HG03575 (cell line): Measurements from ENCODE around the gene CHRNE.

Experiments used
- ATAC-seq: cut with Tn5 transposase; IDR thresholded peaks from one replicate; pipeline ENCODE4 v1.9.1; 2021; ENCODE audit not compliant: unreplicated experiment, insufficient number of reproducible peaks, low FRiP score; ENCODE audit errors: extremely low read depth

The CHRNE gene

DNA sequence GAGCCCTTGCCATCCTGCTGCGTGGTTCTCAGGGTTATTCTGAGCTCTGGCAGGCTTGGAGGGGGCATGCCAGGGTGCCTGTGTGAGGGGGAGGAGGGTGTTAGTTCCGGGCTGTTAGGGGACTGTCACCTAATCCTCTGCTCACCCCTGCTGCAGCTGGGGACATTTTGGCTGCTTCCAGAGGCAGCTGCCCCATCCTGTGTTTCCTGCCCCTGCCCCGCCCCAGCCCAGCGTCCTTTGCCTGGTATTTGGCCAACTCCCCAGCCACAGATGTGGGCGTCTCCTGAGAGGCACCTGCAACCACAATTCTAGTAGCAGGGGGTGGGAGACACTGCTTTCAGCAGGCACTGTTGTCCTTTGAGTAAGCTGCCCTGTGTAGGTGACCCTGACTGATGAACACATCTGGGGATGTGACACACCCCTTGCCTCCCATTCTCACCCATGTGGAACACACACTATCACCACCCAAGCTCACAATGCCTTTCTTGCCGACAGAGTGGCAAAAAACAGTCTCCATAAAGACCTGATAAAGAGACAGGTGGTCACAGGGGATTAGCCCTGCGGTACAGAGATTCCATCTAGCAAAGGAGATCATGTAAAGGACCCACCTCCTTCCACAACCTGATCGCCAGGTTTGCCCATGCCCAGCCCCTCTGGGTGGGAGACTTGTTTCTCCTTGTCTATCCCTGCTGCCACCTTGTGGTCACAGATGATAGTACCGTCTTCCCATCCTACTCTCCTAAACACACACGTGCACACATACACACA lies at the start of gene CHRNE:
Gene CHRNE, minus strand, starts transcription at position 48 of the 768 bp plus-strand sequence. Its CDS starts 35 bp downstream, at position 13.
- no peak for ATAC-seq

DNA sequence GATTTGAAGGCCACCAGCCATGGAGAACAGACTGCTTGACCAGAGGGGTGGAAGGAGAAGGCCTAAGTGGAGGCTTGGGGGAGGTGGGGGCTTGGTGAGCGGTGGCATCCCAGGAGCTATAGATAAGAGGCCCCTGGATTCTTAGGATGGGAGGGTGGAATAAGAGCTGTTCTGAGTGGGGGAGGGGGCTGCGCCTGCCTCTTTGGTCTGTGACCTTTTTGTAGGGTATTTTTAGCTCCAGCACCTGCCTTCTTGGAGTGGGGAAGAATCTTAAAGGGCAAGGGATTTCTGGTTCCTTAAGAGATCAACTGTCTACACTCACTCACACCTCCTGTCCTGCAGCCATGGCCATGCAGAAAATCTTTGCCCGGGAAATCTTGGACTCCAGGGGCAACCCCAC lies 48.6 kb upstream of the CHRNE start:
- no peak for ATAC-seq

DNA sequence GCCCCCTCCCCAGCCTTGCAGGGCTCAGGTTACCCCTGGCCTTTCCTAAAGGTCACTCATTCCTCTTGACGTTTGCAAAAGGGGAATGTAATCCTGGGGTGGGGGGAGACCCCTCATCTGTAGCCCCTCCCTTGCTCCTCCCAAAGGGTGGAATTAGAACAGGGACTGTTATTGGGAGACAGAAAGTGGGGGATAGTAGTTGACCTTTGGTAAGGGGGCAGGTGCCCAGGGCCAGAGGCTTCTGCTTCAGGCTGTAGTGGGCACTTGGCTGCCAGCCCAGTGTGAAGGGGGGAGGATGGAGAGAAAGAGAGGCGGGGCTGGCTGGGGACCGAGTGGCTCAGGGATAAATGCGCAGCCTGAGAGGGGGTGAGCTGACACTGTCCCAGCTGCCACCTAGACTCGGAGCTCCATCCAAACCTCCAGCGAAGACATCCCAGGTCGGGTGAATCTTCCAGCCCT lies 47.9 kb upstream of the CHRNE start, which contains the start of gene ENO3:
Gene ENO3, plus strand, starts transcription at position 374 of the 459 bp plus-strand sequence. CDS start 711 bp downstream, outside the sequence.
- no peak for ATAC-seq

DNA sequence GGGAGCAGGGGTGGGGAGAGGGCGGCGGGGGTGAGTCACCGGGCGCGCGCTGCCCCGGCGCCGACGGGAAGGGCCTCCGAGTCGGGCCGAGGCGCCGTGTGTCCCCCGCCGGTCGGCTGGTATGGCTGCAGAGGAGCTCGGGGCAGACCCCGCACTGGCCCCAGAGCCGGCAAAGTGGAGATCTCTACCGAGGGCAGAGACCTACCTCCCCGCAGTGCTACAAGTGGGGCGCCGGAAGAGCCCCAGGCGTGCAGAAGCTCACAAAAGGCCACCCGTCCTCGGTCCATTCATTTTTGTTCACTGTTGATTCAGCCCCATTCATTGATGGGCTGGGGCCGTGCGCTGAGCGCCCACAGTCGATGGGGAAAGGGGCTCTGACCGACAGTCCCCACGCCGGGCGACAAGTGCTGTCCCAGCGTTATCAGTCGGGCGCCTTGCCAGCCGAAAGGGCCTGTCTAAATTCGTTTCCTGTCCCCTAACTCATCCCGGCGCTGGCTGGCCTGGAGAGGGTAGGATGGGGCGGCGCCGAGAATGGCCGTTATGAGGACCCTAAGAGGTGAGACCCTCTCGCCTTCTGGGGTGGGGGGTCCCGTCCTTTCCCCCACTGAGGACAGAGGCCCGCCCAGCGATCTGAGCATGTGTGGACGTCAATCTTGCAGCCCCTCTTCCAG lies 47.3 kb upstream of the CHRNE start:
- ATAC-seq: no peak

DNA sequence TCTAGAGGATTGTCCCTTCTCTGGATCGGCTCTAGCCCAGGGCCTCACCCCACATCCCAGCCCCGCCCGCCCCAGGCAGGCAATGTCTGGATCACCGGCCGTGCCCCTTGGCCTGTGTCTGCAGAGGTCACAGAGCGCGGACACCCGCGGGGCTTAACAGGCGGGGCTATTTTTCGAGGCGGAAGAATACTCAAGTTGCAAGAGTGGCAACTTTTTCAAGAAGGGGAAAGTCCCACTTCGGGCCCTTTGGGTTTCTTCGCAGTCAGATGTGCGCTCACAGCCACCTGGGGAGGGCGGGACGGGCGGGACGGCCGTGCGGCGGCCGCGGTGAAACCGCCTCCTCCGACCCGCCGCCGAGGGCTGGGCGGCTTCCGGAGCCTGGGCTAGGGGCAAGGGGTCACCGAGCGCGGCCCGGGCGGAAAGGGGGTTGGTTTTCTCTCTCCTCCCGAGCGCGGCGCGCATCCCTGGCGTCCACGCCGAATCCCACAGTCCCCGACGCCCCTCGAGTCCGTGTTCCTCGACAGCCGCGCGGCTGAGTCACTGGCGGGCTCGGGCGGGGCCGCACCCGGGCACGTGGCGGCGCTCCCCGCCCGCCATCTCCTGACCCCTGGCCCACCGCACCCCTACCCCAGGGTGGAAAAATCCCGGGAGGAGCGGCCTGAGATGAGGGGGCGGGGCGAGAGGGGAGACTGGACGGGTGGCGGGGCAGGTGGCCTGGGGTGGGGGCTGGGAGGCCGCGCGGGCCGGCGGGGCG lies 46.6 kb upstream of the CHRNE start:
- ATAC-seq: no peak

DNA sequence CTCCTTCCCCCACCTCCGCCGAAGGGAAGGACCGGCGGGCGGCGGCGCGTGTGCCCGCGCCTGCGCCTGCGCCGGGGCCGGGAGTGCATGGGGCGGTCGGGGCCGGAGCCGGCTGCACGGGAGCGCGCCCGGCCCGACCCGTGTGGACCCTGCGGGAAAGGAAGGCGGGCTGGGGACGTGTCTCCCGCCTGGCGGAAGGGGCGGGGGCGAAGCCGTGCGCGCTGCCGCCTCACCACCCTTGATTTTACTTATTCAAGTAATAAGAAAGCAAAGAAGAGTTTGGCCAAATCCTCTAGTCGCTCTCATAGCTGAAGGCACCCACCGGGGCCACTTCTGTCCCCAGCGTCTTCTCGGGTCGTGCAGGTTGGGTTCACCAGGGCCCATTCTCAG lies 46.0 kb upstream of the CHRNE start:
- no peak for ATAC-seq

DNA sequence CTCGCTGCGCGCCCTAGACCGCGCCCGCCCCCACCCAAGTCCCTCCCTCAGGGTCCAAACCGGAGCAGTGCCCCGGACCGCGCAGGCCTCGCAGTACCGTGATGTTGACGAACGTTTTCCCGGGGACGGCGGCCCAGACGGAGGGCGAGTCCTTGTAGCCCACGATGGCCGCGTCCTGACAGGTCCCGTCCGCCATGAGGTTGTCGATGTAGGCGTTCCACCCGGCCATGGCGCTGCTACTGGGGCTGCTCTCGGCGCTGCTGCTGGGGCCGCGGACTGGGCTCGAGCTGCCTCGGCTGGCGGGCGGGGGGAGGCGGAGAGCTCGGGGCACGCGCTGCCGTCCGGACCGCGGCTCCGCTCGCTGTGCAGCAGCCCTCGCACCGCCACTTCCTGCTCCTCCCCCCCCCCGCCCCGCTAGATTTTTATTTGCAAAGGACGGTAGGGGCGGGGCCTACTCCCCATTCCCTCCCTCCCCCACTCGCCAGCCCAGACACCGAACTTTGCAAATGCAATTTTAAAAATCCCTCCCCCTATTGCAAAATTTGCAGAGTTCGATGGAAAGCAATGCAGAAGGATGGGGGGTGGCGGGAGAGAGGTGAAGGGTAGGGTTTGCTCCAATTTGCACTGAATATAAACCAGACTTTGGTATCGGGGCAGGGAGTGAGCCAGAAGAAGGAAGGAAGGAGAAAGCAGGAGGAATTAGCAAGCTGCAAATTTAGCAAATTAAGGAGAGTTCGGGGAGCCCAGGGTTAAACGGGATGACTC lies 45.5 kb upstream of the CHRNE start, which contains the start of gene PFN1:
Gene PFN1, minus strand, starts transcription at position 365 of the 765 bp plus-strand sequence. Its CDS starts 136 bp downstream, at position 229.
- no peak for ATAC-seq

DNA sequence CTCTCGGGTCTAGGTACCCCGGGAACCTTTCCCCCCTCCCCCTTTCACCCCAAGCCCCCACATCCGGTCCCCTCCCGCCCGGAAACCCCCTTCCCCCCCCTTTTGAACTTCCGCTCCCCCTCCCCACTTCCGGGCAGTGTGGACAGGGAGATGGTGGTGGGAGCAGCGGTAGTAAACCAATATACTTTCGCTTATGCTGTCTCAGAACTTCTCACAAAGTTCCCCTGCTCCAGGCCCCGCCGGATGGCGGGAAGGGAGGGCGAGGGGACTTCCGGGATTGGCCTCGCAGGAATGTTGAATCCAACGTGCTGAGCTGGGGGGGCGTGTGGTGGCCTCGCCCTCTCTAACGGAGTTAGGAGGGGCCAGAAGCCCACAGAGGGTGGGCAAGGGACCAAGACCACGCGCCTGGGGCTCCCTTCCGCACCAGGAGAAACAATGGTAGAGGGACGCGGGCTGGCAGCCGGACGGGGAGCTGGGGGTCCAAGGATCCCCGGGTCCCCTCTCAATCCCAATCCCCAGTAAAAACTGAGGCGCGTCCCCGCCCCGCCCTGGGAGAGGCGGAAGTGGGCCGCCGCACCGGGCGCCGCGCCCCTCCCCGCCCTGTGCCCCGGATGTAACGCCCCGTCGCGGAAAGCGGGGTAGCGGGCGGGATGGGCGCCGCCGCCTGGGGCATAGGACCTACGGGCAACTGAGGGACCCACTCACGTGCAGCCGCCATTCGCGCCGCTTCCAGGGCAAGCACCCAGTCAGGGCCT lies 44.7 kb upstream of the CHRNE start:
- ATAC-seq: no peak

DNA sequence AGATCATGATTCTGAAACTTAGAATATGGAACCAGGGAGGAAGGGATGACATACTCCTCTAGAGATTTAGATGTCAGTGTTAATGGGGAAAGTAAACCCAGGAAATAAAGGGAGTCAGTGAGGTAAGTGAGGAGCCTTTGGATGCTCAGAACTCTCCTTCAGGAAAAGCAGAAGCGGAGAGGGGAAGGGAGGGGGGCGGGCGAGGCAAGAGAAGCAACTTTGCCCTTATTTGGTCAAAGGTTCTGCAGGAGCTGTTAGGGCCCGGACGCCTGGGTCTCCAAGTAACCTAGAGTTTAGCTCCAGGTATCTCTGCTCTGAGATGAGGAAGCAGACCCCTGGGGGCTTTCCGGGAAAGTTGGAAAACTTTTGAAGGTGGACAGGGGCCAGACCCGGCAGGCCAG lies 44.1 kb upstream of the CHRNE start:
- no peak for ATAC-seq

DNA sequence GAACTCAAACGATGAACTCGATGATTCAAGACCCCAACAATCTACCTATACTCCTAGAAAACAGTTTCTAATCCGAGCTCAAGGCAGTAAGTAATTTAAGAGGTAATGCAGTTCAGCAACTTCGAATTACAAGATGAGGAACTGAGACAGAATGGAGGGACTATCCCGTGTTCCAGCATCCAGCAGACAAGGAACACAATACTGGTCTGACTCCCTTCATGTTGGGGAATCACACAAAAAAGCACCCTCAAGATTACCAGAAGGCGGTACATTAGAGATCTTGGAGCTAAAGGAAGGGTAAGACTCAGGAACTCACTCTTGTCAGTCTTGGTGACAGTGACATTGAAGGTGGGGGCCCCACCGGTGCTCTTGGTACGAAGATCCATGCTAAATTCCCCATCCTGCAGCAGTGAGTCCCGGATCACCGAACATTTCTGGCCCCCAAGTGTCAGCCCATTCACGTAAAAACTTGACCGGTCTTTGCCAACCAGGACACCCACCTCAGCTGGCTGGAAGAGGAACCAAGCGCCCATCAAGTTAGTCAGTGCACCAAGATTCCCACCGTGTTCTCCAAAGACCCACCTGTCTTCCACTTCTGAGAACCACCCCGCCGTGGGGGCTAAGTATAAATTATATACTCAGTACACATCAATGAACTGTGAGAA lies 43.5 kb upstream of the CHRNE start:
- ATAC-seq: no peak

DNA sequence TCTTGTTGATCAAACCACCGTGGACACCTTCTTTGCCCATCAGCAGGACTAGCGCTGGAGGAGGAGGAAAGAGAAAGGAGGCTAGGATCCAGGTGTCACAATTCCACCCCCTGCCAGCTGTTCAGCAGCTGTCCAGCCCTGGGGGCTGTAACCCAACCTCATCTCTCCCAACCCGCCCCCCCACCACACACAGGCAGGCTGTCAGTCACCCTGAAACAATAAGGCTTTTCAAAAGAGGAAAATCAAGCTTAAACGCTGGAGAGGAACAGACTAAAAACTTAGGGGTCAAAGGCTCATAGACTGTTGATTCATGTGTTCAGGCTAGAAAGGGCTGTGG lies 43.0 kb upstream of the CHRNE start:
- no peak for ATAC-seq

DNA sequence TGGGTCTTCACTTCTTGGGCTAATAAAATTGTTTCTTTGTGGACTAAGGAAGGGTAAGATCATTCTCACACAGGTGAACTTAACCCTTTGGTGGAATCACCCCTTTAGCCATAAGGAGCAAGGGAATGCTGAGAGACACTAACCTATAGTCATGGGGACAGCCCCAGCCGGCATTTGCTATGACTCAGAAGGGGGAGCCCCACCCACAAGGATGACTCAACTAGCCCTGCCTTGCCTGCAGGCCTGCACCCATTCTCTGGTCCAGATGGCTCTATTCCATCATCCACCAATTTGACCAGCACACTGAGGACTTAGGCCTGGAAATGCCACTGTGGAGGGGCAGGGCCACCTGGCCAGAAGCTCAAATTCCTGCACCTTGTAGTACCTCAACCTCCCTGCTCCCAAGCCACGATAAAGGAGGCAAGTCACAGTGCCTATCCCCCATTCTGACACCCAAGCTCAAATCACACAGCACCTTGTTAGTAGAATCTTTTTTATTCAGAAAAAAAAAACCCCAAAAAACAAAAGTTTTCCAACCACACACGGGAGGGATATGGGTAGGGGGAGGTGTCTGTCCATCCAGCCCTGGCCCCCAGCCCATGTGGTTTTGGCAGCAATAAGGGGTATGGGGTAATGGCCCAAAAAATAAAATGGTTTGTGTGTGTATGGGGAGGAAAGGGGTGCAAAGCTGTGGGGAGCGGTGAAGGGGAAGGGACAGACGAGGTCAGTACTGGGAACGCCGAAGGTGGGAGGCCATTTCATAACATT lies 42.5 kb upstream of the CHRNE start:
- ATAC-seq: no peak

DNA sequence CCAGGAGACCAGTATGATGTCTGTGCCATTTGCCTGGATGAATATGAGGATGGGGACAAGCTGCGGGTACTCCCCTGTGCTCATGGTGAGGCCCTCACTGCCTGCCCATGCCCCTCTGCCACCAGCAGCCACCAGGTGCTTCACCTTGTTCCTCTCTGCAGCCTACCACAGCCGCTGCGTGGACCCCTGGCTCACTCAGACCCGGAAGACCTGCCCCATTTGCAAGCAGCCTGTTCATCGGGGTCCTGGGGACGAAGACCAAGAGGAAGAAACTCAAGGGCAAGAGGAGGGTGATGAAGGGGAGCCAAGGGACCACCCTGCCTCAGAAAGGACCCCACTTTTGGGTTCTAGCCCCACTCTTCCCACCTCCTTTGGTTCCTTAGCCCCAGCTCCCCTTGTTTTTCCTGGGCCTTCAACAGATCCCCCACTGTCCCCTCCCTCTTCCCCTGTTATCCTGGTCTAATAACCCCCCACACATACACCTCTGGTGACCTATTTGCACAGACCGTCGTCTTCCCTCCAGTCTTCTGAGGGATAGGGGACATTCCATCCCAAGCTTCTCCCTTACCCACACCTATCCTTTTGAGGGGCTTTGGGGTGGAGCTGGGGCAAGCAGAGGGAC lies 41.8 kb upstream of the CHRNE start:
- no peak for ATAC-seq

DNA sequence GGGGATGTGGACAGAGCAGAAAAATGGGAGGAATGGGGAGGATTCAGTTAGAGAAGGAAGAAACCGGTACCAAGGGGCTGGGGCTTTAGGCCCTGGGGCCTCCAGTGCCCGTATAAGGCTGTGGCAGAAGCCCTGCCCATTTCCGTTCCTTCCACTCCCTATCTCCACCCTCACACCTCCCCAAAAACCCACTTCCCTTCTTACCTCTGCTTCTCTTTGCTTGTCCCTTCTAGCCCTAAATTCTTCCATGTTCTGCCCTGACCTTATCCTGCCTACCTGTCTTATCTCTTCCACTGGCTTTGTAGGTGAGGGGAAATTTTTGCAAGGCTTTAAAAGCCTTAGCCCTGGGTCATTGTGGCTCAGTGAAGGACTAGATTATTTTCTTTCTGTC lies 41.3 kb upstream of the CHRNE start:
- no peak for ATAC-seq

DNA sequence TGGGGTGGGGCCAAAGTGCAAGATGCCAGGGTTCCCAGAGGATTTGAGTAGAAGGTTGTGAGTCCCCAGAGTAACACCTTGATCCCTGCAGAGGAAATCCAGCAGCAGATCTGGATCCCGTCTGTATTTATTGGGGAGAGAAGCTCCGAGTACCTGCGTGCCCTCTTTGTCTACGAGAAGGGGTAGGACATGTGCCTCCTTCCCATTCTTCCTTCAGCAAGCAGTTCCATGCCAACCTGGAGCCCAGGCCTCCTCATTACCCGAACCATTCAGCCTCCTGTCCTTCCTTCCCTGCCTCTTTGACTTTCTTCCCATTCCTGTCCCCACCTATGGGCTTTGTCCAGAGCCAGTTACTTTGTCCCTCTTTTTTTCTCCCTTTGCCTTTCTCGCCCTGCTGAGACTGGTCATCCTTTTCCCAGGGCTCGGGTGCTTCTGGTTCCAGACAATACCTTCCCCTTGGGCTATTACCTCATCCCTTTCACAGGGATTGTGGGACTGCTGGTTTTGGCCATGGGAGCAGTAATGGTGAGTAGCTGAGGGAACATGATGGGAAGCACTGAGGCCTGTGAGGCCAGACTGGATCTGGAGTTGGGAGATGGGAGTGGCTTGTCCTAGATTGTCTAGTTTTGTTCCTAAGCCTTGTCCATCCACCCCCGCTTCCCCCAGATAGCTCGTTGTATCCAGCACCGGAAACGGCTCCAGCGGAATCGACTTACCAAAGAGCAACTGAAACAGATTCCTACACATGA lies 40.0 kb upstream of the CHRNE start:
- ATAC-seq: no peak

DNA sequence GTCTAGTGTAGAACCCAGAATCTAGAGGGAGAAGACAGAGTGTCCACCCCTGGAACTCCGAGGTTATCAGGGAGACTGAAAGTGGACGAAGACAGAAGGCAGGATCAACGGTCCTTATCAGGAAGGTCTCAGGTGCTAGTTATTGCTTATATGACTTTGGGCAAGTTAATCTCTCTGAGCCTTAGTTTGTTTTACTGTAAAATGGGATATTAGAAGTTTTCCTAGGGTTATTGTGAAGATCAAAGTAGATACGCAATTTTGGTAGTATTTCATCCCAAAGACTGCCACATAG lies 38.4 kb upstream of the CHRNE start:
- ATAC-seq: no peak
